Pancreas (tissue), 10 donors: ENCODE measurements around the gene ZNF613. TPM values are rescaled to one million over a fixed set of nuclear protein-coding genes. Genes with fewer than 3 reads are reported as not detected.
"Not testable (repeated sequence)": the region's sequence is repeated elsewhere in the genome, so short reads cannot be mapped to it uniquely, and the experiment has no call there.

ENCODE experiments used
- ATAC-seq, 4 donors: fragments of 200-7000 bp; cut with Tn5 transposase; one replicate each; pipeline versions ENCODE4 v1.8.0 to v1.9.1; 2020; ENCODE audit warnings: mild to moderate bottlenecking in 4 of 4, moderate library complexity in 4 of 4
- DNase-seq, 6 donors: peaks; one replicate each; pipeline ENCODE4 v3.0.0-alpha.2; 2020
- FAIRE-seq: peaks from 2 replicates; lab custom pipeline; 2012; peaks lifted over from hg19 to GRCh38; lab: Jason Lieb, UNC
- H3K27ac ChIP-seq, 4 donors: fragments of 200-600 bp; sonication (generic); 1 replicate in 3 of 4; 2 replicates in 1 of 4; pipeline versions ENCODE4 v1.5.0 to v1.8.0; 2020
- H3K27me3 ChIP-seq, 4 donors: fragments of 200-600 bp; one replicate each; pipeline ENCODE4 v1.8.0; 2021
- H3K36me3 ChIP-seq, 3 donors: fragments of 200-600 bp; sonication (generic) in 1 of 3; one replicate each; pipeline versions ENCODE4 v1.5.0 to v1.8.0; 2020 to 2021
- H3K4me1 ChIP-seq, 3 donors: fragments of 200-600 bp; one replicate each; pipeline ENCODE4 v1.8.0; 2021
- H3K4me3 ChIP-seq, 4 donors: fragments of 200-600 bp; sonication (generic) in 2 of 4; one replicate each; pipeline versions ENCODE4 v1.5.0 to v1.8.0; 2020 to 2021
- H3K9me3 ChIP-seq, 4 donors: fragments of 200-600 bp; one replicate each; pipeline ENCODE4 v1.8.0; 2021
- CTCF ChIP-seq, 4 donors: fragments of 200-600 bp; sonication (generic) in 3 of 4; IDR thresholded peaks; one replicate each; pipeline versions ENCODE4 v1.5.0 to v1.8.0; 2021; ENCODE audit warnings: antibody characterized with exemption in 4 of 4
- WGBS, 2 donors: extraction: QIAGEN DNeasy Blood & Tissue Kit; methylation state at CpG; one replicate each; pipeline ENCODE4 v1.1.7; 2013; 5-methylcytosine and 5-hydroxymethylcytosine counted together
- intact Hi-C, 3 donors: fragments of 100-400 bp; cut with DNase I; formaldehyde crosslinking; loops; one replicate each; pipeline versions ENCODE4 v1.11.1 to v1.14.2; 2022
- polyA plus RNA-seq, 2 donors: library from polyadenylated mRNA; stranded (reverse); fragments of 200-250 nt; gene quantifications; one replicate each; pipeline ENCODE4 v1.2.3, GENCODE V29; 2013
- total RNA-seq, 6 donors: library from RNA; stranded (reverse); fragmentation: NEBNext Ultra II Directional in 4 of 6; extraction: Animal tissue kit (Norgen Biotek cat#: 25700) in 4 of 6; gene quantifications; one replicate each; pipeline versions ENCODE4 v1.2.1 to v1.2.4, GENCODE V29; 2021 to 2023
- donor health status: healthy with polysubstance abuse.
- donor health status: DM: no; HTN: no; CAD: no; lungs with moderate emphysema.
- donor health status: DM: no; HTN: no; CAD: no.
- donor health status: control.
- donor health status: control.
- donor health status: Bipolar disorder and iron deficiency.
- donor health status: DM: yes; HTN: yes; CAD: no.
- donor health status: DM: no; HTN: no; CAD: no.
- donor health status: DM: no; HTN: no; CAD: no.
- donor health status: DM: yes; HTN: yes; CAD: no.

Gene ZNF613
- total and polyA plus RNA-seq, 8 donors, result 0.83 to 3.4 (median 1.8) TPM

GRCh38 chr19:51959791-51960190 is 32.5 kb downstream of the ZNF613 start:
- no peak overlapping the region for H3K27ac ChIP-seq
- 83 to 85% methylated on average over 4 of the region's 4 CpGs for WGBS, 2 donors
- peaks cover 0 to 5% (median 2%) of the 10 kb centered on the region in 3 donors for H3K36me3 ChIP-seq
- H3K27me3 ChIP-seq, result no peaks in the 10 kb centered on the region
- no peak overlapping the region for H3K4me3 ChIP-seq
- H3K9me3 ChIP-seq, result peaks cover 0 to 3% (median under 1%) of the 10 kb centered on the region in 4 donors
- TF ChIP-seq CTCF (IDR thresholded peaks at IDR 0.05), result no peak
- ATAC-seq (no peak), FAIRE-seq (no peak), DNase-seq (no peak)
- intact Hi-C loops, result no loop called here
- H3K4me1 ChIP-seq, result no peaks in the 10 kb centered on the region

- ATAC-seq, H3K4me1 ChIP-seq, H3K27ac ChIP-seq, DNase-seq, H3K9me3 ChIP-seq, H3K4me3 ChIP-seq, FAIRE-seq, intact Hi-C loops, H3K27me3 ChIP-seq: not testable (repeated sequence)
- H3K36me3 ChIP-seq, result peaks cover 6 to 14% (median 12%) of the 10 kb centered on the region in 3 donors
- 19 to 20% methylated on average over 7 of the region's 7 CpGs for WGBS, 2 donors
These were observed 33.5 kb downstream of the ZNF613 start for GRCh38 chr19:51960621-51961233.

- no peak overlapping the region for H3K4me3 ChIP-seq
These were observed 38.3 kb downstream of the ZNF613 start for GRCh38 chr19:51965583-51965982.

GRCh38 chr19:51970718-51971117 is 43.4 kb downstream of the ZNF613 start:
- Histone ChIP-seq H3K36me3 (peaks cover 24 to 85% (median 43%) of the 10 kb centered on the region in 3 donors), H3K27ac (no peak overlapping the region), H3K27me3 (no peaks in the 10 kb centered on the region), H3K9me3 (peaks cover 0 to 33% (median 8%) of the 10 kb centered on the region in 4 donors), H3K4me1 (no peaks in the 10 kb centered on the region), H3K4me3 (no peak overlapping the region)
- no peak for ATAC-seq
- FAIRE-seq, result no peak
- intact Hi-C loops, result no loop called here
- no peak for TF ChIP-seq CTCF (IDR thresholded peaks at IDR 0.05)
- no peak for DNase-seq
- WGBS, 2 donors, result 96% methylated on average over 1 of the region's 1 CpG

More at GRCh38 chr19:51965583-51965982, 38.3 kb downstream of the ZNF613 start:
- no peak overlapping the region for H3K27ac ChIP-seq
- WGBS, 2 donors, result 97 to 99% methylated on average over 5 of the region's 5 CpGs
- FAIRE-seq (no peak), DNase-seq (no peak), ATAC-seq (no peak)
- TF ChIP-seq CTCF (IDR thresholded peaks at IDR 0.05), result no peak
- intact Hi-C loops, result no loop called here
- H3K4me1 ChIP-seq, result no peaks in the 10 kb centered on the region
- H3K9me3 ChIP-seq, result peaks cover 0 to 17% (median 7%) of the 10 kb centered on the region in 4 donors
- H3K27me3 ChIP-seq, result no peaks in the 10 kb centered on the region
- peaks cover 23 to 62% (median 41%) of the 10 kb centered on the region in 3 donors for H3K36me3 ChIP-seq

GRCh38 chr19:51971624-51972023 is 44.4 kb downstream of the ZNF613 start:
- WGBS, 2 donors, result 90 to 93% methylated on average over 4 of the region's 4 CpGs
- FAIRE-seq (no peak), DNase-seq (no peak), ATAC-seq (no peak)
- H3K36me3 ChIP-seq, result peaks cover 22 to 75% (median 34%) of the 10 kb centered on the region in 3 donors
- intact Hi-C loops, result no loop called here
- H3K27ac ChIP-seq, result no peak overlapping the region
- no peaks in the 10 kb centered on the region for H3K4me1 ChIP-seq
- no peaks in the 10 kb centered on the region for H3K27me3 ChIP-seq
- peaks cover 0 to 33% (median 6%) of the 10 kb centered on the region in 4 donors for H3K9me3 ChIP-seq
- TF ChIP-seq CTCF (IDR thresholded peaks at IDR 0.05), result no peak
- H3K4me3 ChIP-seq, result no peak overlapping the region

- Histone ChIP-seq H3K36me3 (peaks cover 7 to 38% (median 13%) of the 10 kb centered on the region in 3 donors), H3K9me3 (peaks cover 0 to 22% (median 1%) of the 10 kb centered on the region in 4 donors)
- H3K4me3 ChIP-seq, DNase-seq, ATAC-seq, H3K4me1 ChIP-seq, H3K27me3 ChIP-seq, intact Hi-C loops, H3K27ac ChIP-seq, FAIRE-seq: not testable (repeated sequence)
- 95 to 97% methylated on average over 17 of the region's 17 CpGs for WGBS, 2 donors
These were observed 48.5 kb downstream of the ZNF613 start for GRCh38 chr19:51975787-51976186.
